A172 (cell line): Measurements from ENCODE around the gene SMARCC2. TPM values are rescaled to one million over a fixed set of nuclear protein-coding genes. Genes with fewer than 3 reads are reported as not detected.
A peak's percentile ranks its signal among the peaks of the same experiment; 100 is the strongest.
"Not testable (repeated sequence)": the region's sequence is repeated elsewhere in the genome, so short reads cannot be mapped to it uniquely, and the experiment has no call there.

Experiments
- DNase-seq: peaks from one replicate; pipeline ENCODE4 v3.0.0-alpha.2; 2015; ENCODE audit warnings: low spot score
- total RNA-seq: library from RNA; depleted of rRNA; stranded (reverse); fragments of >200 nt; shearing (Covaris generic); gene quantifications from 2 replicates; pipeline ENCODE4 v1.2.3, GENCODE V29; 2014; rRNA removed

The SMARCC2 gene
- total RNA-seq, 1 experiment from 2014 or later, result 27.9 TPM

DNA sequence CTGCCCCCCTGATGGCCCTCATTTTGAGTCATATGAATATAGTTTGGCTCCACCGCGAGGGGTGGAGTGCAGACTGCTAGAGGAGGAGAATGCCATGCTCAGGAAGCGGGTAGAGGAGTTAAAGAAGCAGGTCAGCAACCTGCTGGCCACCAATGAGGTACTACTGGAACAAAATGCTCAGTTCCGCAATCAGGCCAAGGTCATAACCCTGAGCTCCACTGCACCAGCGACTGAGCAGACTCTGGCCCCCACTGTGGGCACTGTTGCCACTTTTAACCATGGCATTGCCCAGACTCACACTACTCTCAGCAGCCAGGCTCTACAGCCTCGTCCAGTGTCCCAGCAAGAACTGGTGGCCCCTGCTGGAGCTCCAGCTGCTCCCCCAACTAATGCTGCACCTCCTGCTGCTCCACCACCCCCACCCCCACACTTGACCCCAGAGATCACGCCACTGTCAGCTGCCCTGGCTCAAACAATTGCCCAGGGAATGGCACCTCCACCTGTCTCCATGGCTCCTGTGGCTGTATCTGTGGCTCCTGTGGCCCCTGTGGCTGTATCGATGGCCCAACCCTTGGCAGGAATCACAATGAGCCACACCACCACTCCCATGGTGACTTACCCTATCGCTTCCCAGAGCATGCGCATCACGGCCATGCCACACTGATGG is 67.9 kb downstream of the SMARCC2 start:
- DNase-seq, result no peak

DNA sequence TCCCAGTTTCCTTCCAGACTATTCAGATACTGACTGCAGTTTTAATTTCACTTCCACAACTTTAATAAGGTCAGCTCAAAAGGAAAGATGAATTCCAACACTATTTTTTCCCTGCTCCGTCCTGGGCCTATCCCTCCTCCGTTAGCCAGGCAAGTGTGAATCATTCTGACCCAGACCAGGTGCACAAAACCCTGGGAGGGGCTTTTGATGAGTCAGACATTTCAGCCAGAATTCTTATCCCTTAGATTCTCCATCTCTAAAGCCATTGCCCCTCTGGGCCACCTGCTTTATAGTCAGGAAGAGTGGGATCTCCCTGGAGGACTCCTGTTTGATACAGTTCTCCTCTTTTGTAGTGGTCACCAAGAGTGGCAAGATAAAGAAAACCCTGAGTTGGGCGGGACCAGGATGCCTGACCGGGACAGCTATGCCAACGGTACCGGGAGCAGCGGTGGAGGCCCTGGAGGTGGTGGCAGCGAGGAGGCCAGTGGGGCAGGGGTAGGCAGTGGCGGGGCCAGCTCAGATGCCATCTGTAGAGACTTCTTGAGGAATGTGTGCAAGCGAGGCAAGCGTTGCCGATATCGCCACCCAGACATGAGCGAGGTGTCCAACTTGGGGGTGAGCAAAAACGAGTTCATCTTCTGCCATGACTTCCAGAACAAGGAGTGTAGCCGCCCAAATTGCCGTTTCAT is 69.0 kb downstream of the SMARCC2 start:
- peak; percentile 72 for DNase-seq

DNA sequence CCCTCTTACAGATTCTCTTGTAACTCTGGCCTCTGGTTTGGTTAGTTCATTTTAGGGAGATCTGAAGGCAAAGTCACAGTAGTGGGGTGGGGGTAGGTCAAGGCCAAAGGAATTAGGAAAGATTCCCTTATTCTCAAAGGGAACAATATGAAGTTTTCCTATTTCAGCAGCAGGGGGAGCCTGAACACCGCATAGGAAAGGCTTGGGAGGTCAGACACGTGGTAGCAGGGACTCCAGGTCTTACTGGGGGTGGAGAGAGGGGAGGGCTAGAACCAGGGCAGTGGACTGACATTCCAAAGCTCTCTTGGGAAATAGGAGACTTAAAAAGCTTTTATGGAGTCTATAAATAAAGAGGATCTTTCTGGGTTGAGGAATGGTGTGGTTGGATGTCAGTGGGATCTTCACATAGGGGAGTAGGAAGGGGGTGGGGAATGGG is 69.9 kb downstream of the SMARCC2 start:
- DNase-seq, result peak; percentile 89

DNA sequence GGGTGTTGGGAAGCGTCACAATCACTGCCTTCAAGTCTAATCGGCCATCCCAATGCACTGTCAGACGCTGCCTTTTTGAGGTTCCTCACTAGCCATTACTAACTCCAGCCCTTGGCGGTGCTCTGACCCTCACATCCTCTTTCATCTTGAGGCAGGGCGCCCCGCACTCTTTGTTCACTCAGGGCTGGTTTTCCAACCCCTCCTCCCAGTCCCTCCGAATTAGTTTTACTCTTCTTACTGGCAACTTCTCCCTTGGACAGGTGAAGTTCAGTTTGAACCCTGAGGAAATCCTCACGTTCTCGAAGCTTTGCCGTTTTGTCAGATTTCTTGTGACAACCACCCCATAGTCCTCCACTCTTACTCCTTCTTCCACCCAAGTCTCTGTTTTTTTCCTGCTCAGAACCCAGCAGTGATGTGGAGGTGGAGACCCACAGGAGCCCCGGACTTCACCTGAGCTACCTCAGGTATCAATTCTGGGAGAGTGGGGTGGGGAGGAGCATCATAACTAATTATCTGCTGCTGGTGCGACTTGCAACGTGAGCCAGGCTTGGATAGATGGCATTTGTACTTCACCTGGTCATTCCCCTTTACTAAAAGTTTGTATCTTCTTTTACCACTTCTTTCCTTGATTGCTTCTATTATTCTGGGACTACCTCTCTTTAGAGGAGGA is 70.5 kb downstream of the SMARCC2 start:
- DNase-seq, result no peak

DNA sequence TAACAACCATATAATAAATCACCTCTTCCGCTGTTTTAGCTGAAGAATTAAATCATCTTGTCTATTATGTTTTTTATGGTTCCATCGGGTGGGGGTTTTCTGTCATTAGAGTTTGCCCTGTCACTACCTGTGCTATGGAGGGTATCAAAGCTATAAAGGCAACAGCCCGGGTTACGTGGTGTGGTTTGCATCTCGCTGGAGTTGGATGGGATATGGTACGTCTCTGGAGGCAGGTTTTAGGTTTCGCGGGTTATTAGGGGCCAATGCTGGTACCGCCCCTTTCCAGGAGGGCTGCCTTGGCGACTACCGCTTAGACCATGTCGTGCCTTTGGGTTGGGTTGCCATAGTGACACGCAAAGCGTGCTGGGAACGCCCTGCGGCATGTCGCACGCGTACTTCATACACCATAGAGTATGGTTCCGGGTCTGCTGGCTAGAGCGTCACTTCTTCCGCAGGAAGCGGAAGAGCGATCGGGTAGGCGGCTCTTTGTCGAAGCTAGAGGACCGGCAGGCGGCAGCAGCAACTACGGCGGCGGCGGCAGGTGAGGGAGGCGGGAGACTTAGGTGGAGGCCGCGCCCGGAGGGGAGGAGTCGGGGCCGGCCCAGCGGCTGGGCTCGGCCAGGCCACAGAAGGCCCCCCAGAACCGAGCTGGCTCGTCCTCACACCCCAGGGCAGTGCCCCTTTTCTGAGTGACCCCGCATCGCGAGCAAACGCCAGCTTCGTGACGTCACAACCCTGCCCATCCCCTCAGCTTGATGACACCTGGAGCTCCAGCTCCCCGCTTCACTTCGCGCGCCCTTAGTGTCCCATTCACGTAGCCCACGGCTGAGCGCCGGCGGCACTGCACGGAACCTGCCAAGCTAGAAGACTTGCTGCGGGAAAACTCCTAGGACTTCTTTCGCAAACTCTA is 71.2 kb downstream of the SMARCC2 start, which contains the start of gene ZC3H10:
ZC3H10 (plus strand) TSS at position 489 of the 910 bp plus-strand sequence. CDS start 2,297 bp downstream, outside the sequence.
- peak; percentile 98 for DNase-seq

DNA sequence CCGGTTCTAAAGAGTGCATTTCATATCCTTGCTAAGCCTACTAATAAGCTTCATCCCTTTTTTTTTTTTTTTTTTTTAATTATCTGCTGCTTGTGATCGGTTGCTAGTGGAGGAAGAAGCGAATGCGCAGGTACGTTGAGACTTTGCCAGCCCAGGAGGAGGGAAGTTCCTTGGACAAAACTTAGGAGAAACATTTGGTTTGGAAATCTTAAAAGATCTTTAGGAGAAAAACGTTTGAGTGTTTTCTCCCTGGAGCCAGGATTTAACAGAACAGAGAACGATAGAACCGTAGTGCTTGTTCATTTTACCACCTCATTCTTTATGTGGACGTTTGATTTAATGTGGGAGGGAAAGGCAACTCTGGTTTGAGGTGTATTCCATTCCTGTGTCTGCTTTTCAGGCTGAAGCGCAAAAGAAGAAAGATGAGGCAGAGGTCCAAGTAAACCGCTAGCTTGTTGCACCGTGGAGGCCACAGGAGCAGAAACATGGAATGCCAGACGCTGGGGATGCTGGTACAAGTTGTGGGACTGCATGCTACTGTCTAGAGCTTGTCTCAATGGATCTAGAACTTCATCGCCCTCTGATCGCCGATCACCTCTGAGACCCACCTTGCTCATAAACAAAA is 72.1 kb downstream of the SMARCC2 start:
- not testable (repeated sequence) for DNase-seq

DNA sequence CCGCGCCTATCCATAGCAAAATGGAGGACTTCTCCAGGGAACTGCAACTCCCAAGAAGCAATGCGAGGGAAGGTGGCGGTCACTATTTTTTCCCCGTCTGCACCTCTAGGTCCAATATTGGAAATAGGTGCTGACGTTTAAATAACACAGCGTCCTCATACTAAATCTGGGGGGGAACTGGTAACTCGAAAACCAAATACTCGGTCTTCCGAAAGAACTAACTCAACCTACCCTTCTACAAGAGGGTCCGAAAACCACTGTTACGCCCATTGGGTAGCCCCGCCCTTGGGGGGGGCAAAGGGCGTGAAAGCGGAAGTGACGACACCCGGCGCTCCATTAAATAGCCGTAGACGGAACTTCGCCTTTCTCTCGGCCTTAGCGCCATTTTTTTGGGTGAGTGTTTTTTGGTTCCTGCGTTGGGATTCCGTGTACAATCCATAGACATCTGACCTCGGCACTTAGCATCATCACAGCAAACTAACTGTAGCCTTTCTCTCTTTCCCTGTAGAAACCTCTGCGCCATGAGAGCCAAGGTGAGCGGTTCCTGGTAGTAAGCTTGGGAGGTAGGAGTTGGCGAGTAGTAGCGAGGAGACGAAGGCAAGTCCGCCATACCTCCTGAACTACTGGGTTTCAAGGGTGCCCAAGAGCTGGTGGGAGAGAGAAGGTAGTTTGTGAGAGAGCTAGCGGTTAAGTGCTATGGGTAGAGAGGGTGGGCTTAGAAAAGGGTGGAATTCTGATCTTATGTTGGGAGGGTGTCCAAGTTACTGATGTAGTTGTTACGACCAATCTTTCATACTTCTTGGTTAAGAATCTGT is 72.8 kb downstream of the SMARCC2 start, which contains the start of gene RPL41:
RPL41 (plus strand) TSS at position 367 of the 815 bp plus-strand sequence.
- DNase-seq, result peak; percentile 89

DNA sequence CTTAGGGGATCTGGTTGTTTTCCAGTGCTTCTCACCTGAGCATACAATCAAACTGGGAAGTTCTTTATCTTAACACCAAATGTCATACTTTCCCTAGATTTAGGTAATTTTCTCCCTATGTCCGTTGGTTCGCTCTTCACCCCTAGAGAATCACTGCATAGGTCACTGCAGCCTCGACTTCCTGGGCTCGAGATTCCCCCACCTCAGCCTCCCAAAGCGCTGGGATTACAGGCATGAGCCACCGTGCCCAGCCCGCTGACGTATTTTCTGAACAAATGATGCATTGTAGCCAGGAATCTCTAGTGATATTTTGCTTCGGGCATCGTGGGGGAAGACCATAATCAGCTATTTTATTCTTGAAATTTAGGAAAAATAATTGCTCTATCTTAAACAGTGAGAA is 74.0 kb downstream of the SMARCC2 start:
- no peak for DNase-seq

DNA sequence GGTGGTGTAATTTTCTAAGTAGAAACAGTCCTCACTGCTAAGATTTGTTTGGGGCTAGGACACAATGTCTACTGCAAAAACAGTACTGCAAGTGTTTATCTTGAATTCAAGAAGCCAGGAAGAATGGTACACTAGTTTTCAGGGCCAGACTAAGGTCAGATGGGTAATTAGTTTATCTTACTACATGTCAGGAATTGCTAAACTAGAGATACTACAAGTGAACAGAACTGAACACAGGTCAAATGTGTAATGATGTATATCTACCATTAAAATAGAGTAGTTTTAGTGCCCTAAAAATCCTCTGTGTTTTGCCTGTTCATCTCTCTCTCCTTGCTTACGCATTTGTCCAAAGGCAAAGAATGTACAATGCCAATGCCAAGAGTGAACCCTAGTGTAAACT is 75.2 kb downstream of the SMARCC2 start:
- no peak for DNase-seq

Other genes starting within 250 kb of the SMARCC2 start
- 1.1 and 2.0 TPM in 2 replicates for gene PMEL, start 223.4 kb downstream of the SMARCC2 start, total RNA-seq
- gene CDK2, start 222.7 kb downstream of the SMARCC2 start, total RNA-seq, result 91.6 and 100 TPM in 2 replicates
- gene RAB5B, start 215.4 kb downstream of the SMARCC2 start, total RNA-seq, result 47.8 and 50.1 TPM in 2 replicates
- 8.9 and 14.4 TPM in 2 replicates for gene SUOX, start 192.2 kb downstream of the SMARCC2 start, total RNA-seq
- 1.4 and 2.4 TPM in 2 replicates for gene IKZF4, start 168.4 kb downstream of the SMARCC2 start, total RNA-seq
- 358 and 1,165 TPM in 2 replicates for gene RPS26, start 147.6 kb downstream of the SMARCC2 start, total RNA-seq
- 0.64 and 2.4 TPM in 2 replicates for gene ERBB3, start 109.3 kb downstream of the SMARCC2 start, total RNA-seq
- gene PA2G4, start 84.9 kb downstream of the SMARCC2 start, total RNA-seq, result 246 and 349 TPM in 2 replicates
- gene RPL41, start 72.8 kb downstream of the SMARCC2 start, total RNA-seq, result 1,898 and 3,438 TPM in 2 replicates
- gene ZC3H10, start 71.2 kb downstream of the SMARCC2 start, total RNA-seq, result 1.8 and 2.9 TPM in 2 replicates
- gene ESYT1, start 61.2 kb downstream of the SMARCC2 start, total RNA-seq, result 119 and 164 TPM in 2 replicates
- 76.0 and 139 TPM in 2 replicates for gene MYL6B, start 36.9 kb downstream of the SMARCC2 start, total RNA-seq
- 2,063 and 2,222 TPM in 2 replicates for gene MYL6, start 31.1 kb downstream of the SMARCC2 start, total RNA-seq
- 51.8 and 52.9 TPM in 2 replicates for gene RNF41, start 32.4 kb upstream of the SMARCC2 start, total RNA-seq
- 60.9 and 65.0 TPM in 2 replicates for gene NABP2, start 34.9 kb upstream of the SMARCC2 start, total RNA-seq
- gene SLC39A5, start 40.6 kb upstream of the SMARCC2 start, total RNA-seq, result not detected in 2 replicates
- gene ANKRD52, start 68.9 kb upstream of the SMARCC2 start, total RNA-seq, result 33.4 and 34.0 TPM in 2 replicates
- gene COQ10A, start 77.5 kb upstream of the SMARCC2 start, total RNA-seq, result 21.5 and 34.6 TPM in 2 replicates
- 135 and 142 TPM in 2 replicates for gene CS, start 110.8 kb upstream of the SMARCC2 start, total RNA-seq
- 109 and 126 TPM in 2 replicates for gene CNPY2, start 126.5 kb upstream of the SMARCC2 start, total RNA-seq
- gene PAN2, start 144.5 kb upstream of the SMARCC2 start, total RNA-seq, result 15.6 and 22.0 TPM in 2 replicates
- gene IL23A, start 149.4 kb upstream of the SMARCC2 start, total RNA-seq, result 1.8 TPM in 1 of 2 replicates, not detected in the other
- gene STAT2, start 170.6 kb upstream of the SMARCC2 start, total RNA-seq, result 66.6 and 68.2 TPM in 2 replicates
- gene APOF, start 173.4 kb upstream of the SMARCC2 start, total RNA-seq, result not detected in 2 replicates